ENCODE results near the gene HHATL.

HHATL gene

GRCh38 chr3:42649006-42649405, 53.6 kb downstream of the HHATL start:
- no peak for DNase-seq

GRCh38 chr3:42647821-42648459, 54.7 kb downstream of the HHATL start:
- no peak for DNase-seq

All from SHP77 (cell line).